GM18909 (cell line): ENCODE data around the gene CALCR.
"Not testable (repeated sequence)": the region's sequence is repeated elsewhere in the genome, so short reads cannot be mapped to it uniquely, and the experiment has no call there.

Source experiments
- ATAC-seq: cut with Tn5 transposase; IDR thresholded peaks from one replicate; pipeline ENCODE4 v1.9.1; 2021; ENCODE audit warnings: mild to moderate bottlenecking; ENCODE audit not compliant: unreplicated experiment, poor library complexity

Gene CALCR

GRCh38 chr7:93562936-93563335 is 11.6 kb downstream of the CALCR start:
- no peak for ATAC-seq

DNA sequence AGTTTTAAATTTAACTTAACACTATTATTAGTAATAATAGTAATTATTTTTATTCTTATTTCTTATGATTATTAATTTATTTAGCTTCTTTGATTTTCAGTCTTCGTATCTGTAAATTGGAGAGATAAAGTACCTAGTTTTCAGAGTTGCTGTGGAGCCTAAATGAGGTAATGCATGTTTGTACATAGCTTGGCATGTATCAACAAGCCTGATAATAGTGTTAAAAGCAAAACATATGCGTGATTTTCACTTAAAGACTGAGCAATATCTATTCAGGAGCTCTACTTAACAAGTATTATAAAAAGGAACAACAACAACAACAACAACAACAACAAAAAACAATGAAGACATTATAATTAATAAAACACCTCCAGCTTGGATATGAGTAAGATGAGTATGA is 12.4 kb downstream of the CALCR start:
- no peak for ATAC-seq

- ATAC-seq, result no peak
Observed at GRCh38 chr7:93559639-93560491, 14.7 kb downstream of the CALCR start.

DNA sequence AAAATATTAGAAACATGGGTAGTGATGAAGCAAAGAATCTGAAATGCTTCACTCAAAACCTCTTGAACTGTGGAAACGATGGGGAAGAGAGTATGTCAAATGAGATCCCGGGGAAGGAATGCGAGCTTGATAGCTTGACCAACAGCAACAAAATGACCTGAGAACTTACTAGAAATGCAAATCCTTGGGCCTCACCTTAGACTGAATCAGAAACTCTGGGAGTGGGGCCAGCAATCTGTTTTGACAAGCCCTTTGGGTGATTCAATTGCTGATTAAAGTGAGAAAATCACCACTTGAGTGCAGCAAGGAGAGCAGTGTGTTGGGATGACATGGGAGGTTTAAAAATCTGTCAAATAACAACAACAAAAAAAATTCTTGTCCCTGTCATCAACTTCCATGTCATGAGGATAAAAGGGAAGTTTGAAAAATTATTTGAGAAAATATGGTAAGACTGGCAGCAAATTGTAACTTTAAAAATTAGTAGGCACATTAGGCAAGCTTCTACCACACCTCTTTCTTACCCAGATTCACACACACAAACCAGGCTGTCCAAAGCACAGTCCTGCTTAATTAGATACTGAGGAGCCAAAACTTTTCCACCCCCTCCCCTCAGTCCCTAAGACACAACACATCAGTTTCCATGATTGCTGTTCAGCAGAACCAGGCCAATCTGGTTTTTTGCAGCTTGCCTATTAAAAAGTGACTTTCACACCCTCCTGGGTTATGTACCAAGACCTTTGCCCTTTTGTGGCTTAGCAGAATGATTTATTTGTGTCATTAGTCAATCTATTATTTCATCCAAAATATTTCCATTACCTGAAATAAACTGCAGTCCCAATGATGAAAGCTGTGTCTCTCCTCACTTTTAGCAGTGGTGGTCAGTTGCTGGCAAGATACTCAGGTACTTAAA is 15.6 kb downstream of the CALCR start:
- no peak for ATAC-seq

- no peak for ATAC-seq
Observed at GRCh38 chr7:93551931-93552330, 22.6 kb downstream of the CALCR start.

DNA sequence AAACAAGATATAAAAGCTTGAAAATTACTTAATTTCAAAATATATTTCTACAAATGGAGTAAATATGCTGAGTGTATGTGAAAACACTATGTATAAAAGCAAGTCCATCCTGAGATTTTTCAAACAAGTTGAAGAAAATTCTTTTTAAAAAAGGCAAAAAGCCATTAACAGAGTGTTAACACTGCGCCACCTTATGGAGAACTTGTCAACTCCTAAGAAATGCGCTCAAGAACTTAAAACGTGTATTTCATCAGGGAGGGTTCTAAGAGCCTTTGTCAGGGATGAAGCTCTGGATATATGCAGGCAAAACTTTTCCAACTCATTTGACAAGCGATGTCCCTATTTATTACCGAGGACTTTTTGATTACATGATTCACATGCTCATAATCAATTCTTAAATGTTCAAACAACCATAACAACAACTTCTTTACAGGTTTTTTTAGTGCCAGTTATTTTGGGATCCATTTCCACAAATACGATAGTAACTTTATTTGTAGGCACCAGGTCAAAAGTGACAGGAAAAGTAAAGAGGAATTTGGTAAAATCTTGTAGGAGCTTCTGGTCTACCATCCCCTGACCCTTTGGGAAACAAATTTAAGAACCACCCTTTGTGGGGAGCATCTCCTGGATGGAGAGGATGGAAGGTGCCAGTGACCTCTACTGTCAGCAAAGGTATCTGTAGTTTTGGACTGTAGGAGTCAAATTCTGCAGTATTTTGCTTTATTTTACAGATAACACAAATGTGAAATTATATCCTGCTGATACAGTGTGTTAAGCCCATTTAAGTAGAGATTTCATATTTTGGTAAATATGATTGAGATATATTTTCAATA is 23.2 kb downstream of the CALCR start:
- ATAC-seq, result no peak

GRCh38 chr7:93547716-93548115 is 26.8 kb downstream of the CALCR start:
- no peak for ATAC-seq

- ATAC-seq, result no peak
Observed at GRCh38 chr7:93544691-93545090, 29.8 kb downstream of the CALCR start.

- no peak for ATAC-seq
Observed at GRCh38 chr7:93538061-93538460, 36.5 kb downstream of the CALCR start.

- no peak for ATAC-seq
Observed at GRCh38 chr7:93535616-93536015, 38.9 kb downstream of the CALCR start.

GRCh38 chr7:93530701-93531100 is 43.8 kb downstream of the CALCR start:
- no peak for ATAC-seq

DNA sequence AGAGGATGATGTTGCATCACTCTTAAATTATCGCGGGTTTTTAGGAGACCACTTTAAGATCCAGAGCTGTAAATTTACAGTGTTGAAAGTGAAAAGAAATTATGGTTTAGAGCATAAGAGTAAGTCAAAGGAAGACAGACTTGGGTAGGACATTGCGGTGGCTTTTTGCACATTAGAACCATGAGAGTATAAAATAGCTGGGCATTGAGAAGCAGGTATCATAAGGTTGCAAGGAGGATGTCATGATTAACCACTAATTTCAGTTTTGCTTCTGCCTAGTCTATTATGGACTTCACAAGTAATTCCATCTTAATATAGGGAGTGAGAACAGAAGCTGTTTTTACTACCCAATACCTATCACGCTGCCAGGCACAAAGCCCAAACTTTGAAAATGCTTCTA is 57.7 kb downstream of the CALCR start:
- ATAC-seq, result no peak

GRCh38 chr7:93515144-93515543 is 59.4 kb downstream of the CALCR start:
- ATAC-seq, result no peak

DNA sequence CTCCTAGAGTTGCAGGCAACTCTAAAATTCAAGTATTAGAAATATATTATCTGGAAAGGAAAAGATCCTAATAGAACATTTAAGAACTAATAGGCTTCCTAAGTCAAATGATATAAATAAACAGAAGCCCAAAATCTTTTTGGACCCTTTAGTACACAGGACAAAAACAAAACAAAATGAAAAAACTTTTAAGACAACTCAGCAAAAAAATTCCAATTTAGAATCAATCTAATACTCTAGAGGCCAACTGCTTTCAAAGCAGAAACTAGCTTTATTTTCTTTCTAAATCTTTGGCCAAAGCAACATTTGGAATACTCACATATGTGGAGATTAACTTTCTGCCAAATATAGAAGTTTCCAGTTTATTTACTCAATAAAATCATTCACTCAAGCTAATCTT is 65.2 kb downstream of the CALCR start:
- ATAC-seq, result no peak

DNA sequence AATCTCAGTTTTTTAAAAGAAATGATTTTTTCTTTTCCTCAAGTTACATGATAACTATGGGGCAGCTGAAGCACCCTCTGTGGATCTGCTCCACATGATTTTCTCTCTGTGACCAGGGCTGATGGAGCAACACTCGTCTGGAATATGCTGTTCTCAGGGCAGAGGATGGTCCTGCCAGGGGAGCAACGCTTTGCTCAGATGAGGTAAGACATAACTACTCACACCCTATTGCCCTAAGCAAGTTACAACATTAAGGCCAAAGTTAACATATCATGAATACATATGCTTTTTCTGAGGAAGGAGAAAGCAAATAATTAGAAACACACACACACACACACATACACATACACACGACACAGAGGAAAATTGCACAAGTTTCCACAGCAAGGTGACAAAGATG is 71.4 kb downstream of the CALCR start:
- ATAC-seq, result no peak

GRCh38 chr7:93491860-93492259 is 82.7 kb downstream of the CALCR start:
- ATAC-seq, result not testable (repeated sequence)

GRCh38 chr7:93476491-93477344 is 97.8 kb downstream of the CALCR start:
- no peak for ATAC-seq

- ATAC-seq, result no peak
Observed at GRCh38 chr7:93475811-93476210, 98.7 kb downstream of the CALCR start.

DNA sequence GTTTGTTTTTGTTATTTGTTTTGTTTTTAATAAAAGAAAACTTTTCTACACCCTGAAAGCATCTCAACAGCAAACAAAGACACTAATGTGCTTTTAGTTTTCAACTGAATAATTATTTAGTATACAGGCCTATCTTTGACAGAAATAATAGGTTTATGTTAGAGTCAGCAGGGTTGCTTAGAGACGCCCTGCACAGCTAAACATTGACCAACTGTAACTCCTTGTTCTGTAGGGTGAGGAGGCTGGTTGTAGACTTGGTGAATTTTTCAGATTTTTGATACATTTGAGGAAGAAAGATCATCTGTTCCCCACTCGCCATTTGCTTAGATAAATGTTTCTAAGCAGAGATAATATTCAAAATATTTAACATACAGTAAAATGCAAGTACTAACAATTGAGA is 103.1 kb downstream of the CALCR start:
- ATAC-seq, result no peak

DNA sequence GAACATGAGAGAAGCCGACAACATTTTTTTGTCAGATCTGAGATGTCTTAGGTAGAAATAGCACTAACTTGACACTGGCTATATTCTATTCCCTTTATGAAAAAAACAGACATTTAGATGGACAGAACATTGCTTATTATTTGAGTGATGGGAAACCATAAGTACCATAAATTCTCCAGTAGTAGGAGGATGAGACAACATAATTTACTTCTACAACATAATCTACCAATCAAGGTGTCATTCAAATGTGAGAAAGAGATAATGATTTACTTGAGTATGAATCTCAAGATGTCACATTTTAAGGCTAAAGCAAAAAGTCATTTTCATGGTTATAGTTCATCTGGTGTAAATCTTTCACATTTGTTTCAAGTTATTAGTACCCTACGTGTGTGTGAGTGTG is 110.8 kb downstream of the CALCR start:
- ATAC-seq, result no peak
